Measurements from ENCODE around the gene ZNF100. TPM values are rescaled to one million over a fixed set of nuclear protein-coding genes. Genes with fewer than 3 reads are reported as not detected.

The ZNF100 gene
- polyA plus RNA-seq, 1 donor from 2014 or later = 7.9 TPM

- H4K20me1 ChIP-seq (ENCODE audit: insufficient read depth) = no peaks in the 10 kb centered on the region
- H3K36me3 ChIP-seq (ENCODE audit: insufficient read depth, low read length) = peaks cover 6% of the 10 kb centered on the region
- H3K9me3 ChIP-seq (ENCODE audit: low read length) = no peaks in the 10 kb centered on the region
- no peaks in the 10 kb centered on the region for H3K27me3 ChIP-seq (ENCODE audit: insufficient read depth, low read depth, low read length)
- TF ChIP-seq CTCF (IDR thresholded peaks at IDR 0.05; ENCODE audit: poor library complexity, severe bottlenecking) = no peak
- no peak for TF ChIP-seq EZH2 (IDR thresholded peaks at IDR 0.05; ENCODE audit: borderline replicate concordance, insufficient read depth, low read length, poor library complexity, severe bottlenecking)
- no peak for TF ChIP-seq POLR2AphosphoS5 (IDR thresholded peaks at IDR 0.05)
- no peak for TF ChIP-seq EP300 (conservative IDR thresholded peaks at IDR 0.05; ENCODE audit: poor library complexity, severe bottlenecking)
- no peak for TF ChIP-seq MXI1 (conservative IDR thresholded peaks at IDR 0.05; ENCODE audit: poor library complexity, severe bottlenecking)
- no peak for TF ChIP-seq TAF1 (IDR thresholded peaks at IDR 0.05; ENCODE audit: low read depth)
- TF ChIP-seq RAD21 (conservative IDR thresholded peaks at IDR 0.05) = no peak
- no peak for TF ChIP-seq SMC3 (conservative IDR thresholded peaks at IDR 0.05; ENCODE audit: poor library complexity)
- no peak for TF ChIP-seq REST (IDR thresholded peaks at IDR 0.05; ENCODE audit: borderline replicate concordance)
- peaks cover 13% of the 10 kb centered on the region for H3K79me2 ChIP-seq (replicated peaks; ENCODE audit: insufficient read depth, low read length)
- no peak overlapping the region for H3K9ac ChIP-seq (ENCODE audit: low read length)
- no peak overlapping the region for H3K27ac ChIP-seq (ENCODE audit: low read length)
- no peak overlapping the region for H3K4me3 ChIP-seq (ENCODE audit: low read length)
- H3K4me2 ChIP-seq (ENCODE audit: low read length) = no peak overlapping the region
- no peak overlapping the region for H2AFZ ChIP-seq (ENCODE audit: low read depth, low read length)
- H3F3A ChIP-seq (ENCODE audit: insufficient read depth, low read length, poor library complexity, severe bottlenecking) = no peaks in the 10 kb centered on the region
- H3K9me2 ChIP-seq (ENCODE audit: insufficient read depth, low read length) = no peaks in the 10 kb centered on the region
These were observed 16.0 kb downstream of the ZNF100 start for GRCh38 chr19:21751384-21751783.

- TF ChIP-seq EZH2 (IDR thresholded peaks at IDR 0.05; ENCODE audit: borderline replicate concordance, insufficient read depth, low read length, poor library complexity, severe bottlenecking) (no peak), EP300 (conservative IDR thresholded peaks at IDR 0.05; ENCODE audit: poor library complexity, severe bottlenecking) (no peak), TAF1 (IDR thresholded peaks at IDR 0.05; ENCODE audit: low read depth) (no peak), REST (IDR thresholded peaks at IDR 0.05; ENCODE audit: borderline replicate concordance) (no peak), POLR2AphosphoS5 (IDR thresholded peaks at IDR 0.05) (no peak)
- Histone ChIP-seq H3K9me3 (ENCODE audit: low read length) (no peaks in the 10 kb centered on the region), H3K9ac (ENCODE audit: low read length) (no peak overlapping the region), H3K4me2 (ENCODE audit: low read length) (no peak overlapping the region), H3K4me3 (ENCODE audit: low read length) (no peak overlapping the region), H3K79me2 (replicated peaks; ENCODE audit: insufficient read depth, low read length) (peaks cover 9% of the 10 kb centered on the region), H2AFZ (ENCODE audit: low read depth, low read length) (no peak overlapping the region), H4K20me1 (ENCODE audit: insufficient read depth) (no peaks in the 10 kb centered on the region), H3F3A (ENCODE audit: insufficient read depth, low read length, poor library complexity, severe bottlenecking) (no peaks in the 10 kb centered on the region), H3K36me3 (ENCODE audit: insufficient read depth, low read length) (peaks cover 6% of the 10 kb centered on the region), H3K27me3 (ENCODE audit: insufficient read depth, low read depth, low read length) (no peaks in the 10 kb centered on the region), H3K27ac (ENCODE audit: low read length) (no peak overlapping the region), H3K9me2 (ENCODE audit: insufficient read depth, low read length) (no peaks in the 10 kb centered on the region)
These were observed 16.7 kb downstream of the ZNF100 start for GRCh38 chr19:21750586-21751128.

All from neural cell (in vitro differentiated cells).